ENCODE results near the gene RBBP6. TPM values are rescaled to one million over a fixed set of nuclear protein-coding genes. Genes with fewer than 3 reads are reported as not detected.

Gene RBBP6
- 126 TPM for total RNA-seq

GRCh38 chr16:24539295-24539849 lies at the start of gene RBBP6:
TSS of gene RBBP6 (plus strand) at chr16:24539566. CDS start at chr16:24540627, 1,061 bp downstream.

Other genes with a start within 250 kb of the RBBP6 start
- 90.2 TPM for gene TNRC6A, start 190.1 kb downstream of the RBBP6 start, total RNA-seq

All from camera-type eye (tissue), 1 donor.